ENCODE measurements around the gene BCL2.

The BCL2 gene

DNA sequence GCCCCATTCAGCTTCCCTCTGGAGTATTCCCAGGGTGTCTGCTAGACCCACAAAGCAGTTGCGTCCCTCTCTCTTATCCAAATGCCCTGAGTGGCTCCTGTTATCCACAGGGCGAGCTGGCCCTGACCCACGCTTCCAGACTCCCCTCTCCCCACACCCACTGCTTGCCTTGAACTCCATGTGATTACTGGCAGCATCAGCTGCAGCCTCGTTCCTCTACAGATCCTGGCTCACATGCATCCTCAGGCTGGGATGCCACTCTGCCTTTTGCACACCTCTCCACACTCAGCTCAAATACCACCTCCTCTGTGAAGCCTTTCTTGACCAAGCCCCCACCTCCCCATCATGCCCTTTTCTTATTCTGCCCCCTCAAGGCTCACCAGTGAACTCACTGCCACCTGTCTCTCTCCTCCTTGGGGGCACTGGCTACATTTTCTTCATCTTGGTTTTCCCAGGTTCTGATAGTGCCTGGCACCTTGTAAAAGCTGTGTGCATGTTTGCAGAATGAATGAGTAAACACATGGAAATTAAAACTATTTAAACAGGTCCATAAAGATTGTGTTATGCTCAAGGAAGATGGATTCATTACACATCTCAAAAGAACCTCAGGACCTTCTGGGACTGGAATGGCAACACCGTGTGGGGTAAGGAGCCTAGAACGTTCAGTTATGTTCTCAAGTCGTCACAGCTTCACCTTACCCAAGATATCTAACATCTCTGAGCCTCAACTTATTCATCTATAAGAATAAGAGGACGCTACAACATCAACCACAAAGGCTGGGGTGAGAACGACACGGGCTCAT, 165.0 kb downstream of the BCL2 start:
- DNase-seq = no peak

- peak; percentile 38 to 58 for DNase-seq
These were observed 166.8 kb downstream of the BCL2 start for GRCh38 chr18:63152791-63153190.

- no peak for DNase-seq
These were observed 167.5 kb downstream of the BCL2 start for GRCh38 chr18:63152096-63152495.

DNA sequence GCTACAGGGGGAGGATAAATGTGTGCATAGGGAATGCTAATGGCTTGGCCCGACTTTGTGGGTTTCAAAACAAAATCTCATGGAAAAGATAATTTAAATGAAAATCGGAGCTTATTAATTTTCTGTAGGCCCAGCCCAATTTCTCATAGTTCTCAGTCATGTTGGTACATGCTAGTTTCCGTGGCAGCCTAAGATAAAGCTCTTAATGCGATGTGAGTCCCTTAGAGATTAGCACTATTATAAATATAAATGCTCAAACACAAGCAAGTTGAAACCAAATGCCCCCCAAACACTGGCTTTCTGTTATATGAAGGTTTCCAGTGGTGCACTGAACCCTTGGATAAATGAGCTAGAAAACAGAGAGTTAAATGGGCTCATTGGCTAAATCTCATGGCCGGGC, 168.0 kb downstream of the BCL2 start:
- DNase-seq = no peak

GRCh38 chr18:63150942-63151421, 168.6 kb downstream of the BCL2 start:
- no peak for DNase-seq

GRCh38 chr18:63150326-63150725, 169.2 kb downstream of the BCL2 start:
- DNase-seq = no peak

GRCh38 chr18:63149302-63149587, 170.3 kb downstream of the BCL2 start:
- DNase-seq = no peak

DNA sequence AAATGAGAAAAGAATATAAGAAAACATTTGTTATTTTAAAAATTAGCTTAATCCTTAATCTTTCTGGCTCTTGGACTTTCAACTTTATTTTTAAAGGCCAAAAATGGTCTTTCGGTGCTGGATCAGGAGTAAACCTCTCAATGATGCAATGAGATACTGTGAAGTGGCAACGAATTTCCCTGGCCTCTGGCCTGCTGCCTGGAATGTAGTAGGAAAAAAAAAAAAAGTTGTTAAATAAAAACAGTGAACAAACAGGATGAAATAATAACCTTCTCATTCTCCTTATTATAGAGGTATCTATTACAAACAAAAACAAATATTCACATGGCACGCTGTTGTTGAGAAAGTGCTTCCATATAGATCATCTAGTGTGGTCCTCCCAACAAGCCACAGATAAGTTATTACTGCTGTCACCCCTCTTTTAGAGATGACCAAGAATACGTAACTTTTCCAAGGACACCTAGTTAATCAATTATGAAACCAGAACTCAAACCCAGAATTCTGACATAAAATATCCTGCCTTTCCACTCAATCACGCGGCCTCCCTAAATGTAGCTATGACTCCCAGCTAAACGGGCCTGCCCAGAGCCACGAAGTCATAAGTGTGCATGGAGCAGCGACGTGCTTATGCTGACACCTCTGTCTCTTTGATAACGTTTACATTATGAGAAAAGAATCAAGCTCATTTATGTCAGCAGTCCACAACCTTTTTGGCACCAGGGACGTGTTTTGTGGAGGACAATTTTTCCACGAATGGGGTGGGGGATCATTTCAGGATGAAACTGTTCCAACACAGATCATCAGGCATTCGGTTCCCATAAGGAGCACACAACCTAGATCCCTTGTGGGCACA, 170.9 kb downstream of the BCL2 start:
- no peak for DNase-seq

DNA sequence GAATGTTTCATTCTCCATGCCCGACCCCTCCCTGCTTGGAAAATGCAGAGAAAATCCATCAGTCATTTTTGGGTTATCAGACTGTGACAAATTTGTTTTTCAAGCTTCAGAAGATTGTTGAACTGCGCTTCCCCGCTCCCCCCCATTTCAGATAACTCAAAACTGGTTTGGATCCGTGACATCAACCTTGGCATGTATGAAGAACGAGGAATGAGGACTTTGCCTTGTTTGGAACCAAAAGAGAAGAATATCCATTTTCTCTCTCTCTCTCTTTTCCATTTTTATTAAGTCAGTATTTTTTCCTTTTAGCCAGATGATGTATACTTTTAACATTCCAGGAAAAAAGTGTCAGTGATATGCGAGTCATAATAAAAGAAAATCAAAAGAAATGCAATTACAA, 171.6 kb downstream of the BCL2 start:
- DNase-seq = no peak

DNA sequence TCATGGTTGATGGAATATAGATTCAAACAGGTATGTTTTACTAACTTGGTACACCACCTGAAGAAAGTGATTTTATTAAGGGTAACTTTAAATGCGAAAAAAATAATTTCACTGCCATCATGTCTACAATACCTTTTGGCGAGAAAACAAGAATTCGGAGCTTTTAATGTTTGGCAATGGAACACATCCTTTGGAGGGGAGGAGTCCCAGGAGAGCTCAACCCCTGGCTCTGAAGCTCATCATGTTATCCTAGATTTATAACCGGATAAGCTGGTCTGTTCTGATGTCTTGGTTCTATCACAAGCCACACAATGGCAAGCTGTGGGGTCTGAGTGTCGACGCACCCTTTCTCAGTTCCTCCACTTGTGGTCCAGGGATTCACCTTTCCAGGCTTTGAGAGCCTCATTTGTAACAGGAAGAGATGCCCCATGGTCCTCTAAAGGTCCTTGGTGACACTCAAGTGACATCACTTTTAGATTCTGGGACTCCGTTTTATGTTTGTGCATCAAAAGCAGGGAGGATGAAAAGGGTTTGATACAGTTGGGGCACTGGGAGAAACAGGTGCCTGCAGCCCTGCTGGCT, 172.7 kb downstream of the BCL2 start:
- no peak for DNase-seq

DNA sequence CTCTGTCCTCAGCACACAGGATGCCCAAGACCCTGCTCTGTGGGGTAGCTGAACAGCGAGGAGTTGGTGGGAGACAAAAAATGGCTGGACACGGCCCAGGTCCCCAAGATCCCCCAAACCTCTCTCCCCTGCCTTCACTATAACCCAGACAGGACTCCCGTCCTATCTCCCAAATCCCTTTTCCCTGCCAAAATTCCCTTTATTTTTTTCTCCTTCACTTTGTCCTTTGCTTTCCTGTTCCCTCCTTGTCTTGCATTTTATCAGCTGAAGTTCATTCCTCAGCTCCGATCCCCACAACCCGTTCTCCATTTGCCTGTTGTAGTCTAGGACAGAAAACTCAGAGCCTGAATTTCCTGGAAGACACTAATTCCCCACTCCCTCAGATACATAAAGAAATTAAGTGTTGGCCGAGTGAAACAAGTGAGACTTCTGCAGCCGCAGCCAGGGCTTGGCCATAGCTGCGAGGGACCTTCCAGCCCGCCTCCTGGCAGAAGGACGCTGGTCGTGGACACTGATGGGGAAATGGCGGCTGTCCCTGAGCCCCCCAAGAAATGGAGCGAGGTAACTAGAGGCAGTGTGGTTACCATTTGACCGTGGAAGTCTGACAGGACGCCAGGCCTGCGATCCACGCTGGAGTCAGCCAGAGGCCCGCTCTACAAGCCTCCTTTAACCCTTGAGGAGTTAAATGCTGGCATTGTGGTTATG, 173.6 kb downstream of the BCL2 start:
- DNase-seq = no peak

GRCh38 chr18:63145166-63145850, 174.3 kb downstream of the BCL2 start:
- DNase-seq = no peak

DNA sequence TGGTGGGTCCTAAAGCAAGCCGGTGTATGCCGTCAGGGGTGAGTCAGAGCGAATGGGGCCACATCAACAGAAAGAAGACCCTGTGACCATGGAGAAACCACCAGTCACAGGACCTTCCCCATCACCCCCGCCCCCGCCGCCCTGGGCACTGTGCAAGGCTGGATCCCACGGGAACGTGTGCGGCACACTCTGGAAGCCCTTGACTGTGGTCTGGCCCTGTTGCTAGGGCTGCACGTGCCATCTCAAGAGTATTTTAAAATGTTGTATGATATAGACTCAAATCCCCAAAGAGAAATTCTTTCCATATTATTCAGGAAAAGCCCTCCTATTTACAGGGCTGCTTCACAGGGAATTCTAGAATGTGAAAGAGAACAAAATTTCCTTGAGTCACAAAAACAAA, 174.8 kb downstream of the BCL2 start:
- DNase-seq = no peak

- no peak for DNase-seq
These were observed 176.2 kb downstream of the BCL2 start for GRCh38 chr18:63143330-63143771.

- DNase-seq = no peak
These were observed 176.9 kb downstream of the BCL2 start for GRCh38 chr18:63142594-63143225.

GRCh38 chr18:63141778-63142176, 177.8 kb downstream of the BCL2 start:
- no peak for DNase-seq

- DNase-seq = no peak
These were observed 178.4 kb downstream of the BCL2 start for GRCh38 chr18:63140997-63141777.

GRCh38 chr18:63140038-63140450, 179.5 kb downstream of the BCL2 start:
- no peak for DNase-seq

DNA sequence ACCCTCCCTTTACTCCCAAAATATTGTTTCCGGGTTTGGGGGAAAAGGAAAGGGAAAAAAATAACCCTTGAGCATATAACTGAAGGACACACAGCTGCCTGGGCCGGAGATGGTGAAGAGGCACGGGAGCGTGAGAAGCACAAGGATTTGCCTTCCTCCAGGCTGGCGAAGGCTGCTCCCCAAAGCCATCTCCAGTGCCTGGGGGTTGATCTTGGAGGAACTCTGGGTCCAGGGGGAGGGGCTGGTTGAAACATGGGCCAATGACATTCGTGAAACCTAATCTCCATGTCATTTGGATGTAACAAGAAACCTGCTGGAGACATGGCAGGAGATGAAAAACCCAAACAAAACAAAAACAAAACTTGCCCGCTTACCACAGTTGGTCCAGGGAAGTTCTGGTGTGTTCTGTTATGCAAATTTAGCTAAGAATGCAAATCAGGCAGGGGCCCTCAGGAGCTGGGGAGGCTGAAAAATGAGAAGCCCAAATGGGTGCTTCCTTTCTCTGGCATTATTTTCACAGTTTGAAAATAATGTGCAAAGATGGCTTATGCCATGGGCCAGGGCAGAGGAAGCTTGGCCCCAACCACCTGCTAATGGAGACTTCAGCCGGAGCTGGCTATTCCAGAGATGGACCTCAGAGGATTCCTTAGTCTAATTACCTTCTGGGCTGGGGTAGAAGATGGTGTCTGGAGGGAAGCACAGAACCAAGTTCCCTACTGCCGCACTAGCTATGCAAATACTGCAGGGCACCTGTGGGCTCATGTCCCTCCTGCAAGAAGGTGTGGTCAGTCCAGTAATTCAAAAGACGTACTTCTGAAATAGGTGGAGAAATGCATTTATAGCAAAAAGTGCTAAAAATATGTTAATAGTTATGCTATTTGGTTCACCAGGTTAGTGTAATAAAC, 180.9 kb downstream of the BCL2 start:
- peak; percentile 24 to 39 for DNase-seq

DNA sequence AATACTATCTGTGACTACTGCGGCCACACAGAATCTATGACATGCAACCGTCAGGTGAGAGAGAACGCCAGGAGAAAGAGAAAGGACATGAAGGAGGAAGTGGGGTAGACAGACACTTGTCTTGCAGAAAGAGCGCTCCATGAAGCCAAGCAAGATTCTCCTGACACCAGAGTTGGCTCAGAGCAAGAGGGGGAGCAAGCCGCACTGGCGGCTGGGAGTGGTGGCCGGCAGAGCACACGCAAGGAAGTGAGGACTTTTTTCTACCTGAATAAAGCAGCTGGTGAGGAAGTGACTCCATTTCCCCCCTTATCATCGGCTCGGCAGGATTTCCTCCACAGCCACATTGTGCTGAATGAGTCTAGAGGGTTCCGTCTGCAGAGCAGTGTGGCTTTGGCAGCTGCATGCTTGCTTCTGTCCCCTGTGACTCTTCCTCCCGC, 181.6 kb downstream of the BCL2 start:
- DNase-seq = peak; percentile 39 to 40
